ENCODE data around the gene RAB10.
"Not testable (repeated sequence)": the region's sequence is repeated elsewhere in the genome, so short reads cannot be mapped to it uniquely, and the experiment has no call there.

RAB10 gene

DNA sequence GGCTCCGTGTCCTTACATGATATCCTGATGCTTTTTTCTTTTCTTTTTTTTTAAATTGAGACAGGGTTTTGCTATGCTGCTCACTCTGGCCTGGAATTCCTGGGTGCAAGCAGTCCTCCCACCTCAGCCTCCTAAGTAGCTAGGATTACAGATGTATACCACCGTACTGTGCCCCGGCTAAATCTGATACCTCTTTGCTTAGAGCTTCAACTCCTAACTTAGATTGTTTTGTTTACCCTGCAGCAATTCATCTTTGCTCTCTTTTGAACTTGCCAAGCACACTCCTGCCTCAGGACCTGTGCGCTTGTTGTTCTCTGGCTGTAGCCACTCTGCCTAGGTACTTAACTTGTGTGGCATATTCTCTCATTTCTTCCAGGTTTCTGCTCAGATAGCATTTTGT lies 24.5 kb downstream of the RAB10 start:
- no peak for DNase-seq (ENCODE audit: low read depth)

DNA sequence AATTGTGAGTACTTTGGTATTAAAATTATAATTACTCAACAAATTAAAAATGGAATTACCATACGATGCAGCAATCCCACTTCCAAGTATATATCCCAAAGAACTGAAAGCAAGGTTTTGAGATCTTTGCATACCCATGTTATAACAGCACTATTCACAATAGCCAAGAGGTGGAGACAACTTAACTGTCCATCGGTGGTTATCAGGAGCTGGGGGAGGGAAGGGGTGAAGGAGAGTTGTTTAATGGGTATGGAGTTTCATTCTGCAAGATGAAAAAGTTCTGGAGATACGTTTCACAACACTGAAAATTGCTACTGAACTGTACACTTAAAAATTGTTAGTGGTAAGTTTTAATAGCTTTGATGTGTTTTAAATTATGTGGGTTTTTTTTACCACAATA lies 25.7 kb downstream of the RAB10 start:
- DNase-seq (ENCODE audit: low read depth): no peak

DNA sequence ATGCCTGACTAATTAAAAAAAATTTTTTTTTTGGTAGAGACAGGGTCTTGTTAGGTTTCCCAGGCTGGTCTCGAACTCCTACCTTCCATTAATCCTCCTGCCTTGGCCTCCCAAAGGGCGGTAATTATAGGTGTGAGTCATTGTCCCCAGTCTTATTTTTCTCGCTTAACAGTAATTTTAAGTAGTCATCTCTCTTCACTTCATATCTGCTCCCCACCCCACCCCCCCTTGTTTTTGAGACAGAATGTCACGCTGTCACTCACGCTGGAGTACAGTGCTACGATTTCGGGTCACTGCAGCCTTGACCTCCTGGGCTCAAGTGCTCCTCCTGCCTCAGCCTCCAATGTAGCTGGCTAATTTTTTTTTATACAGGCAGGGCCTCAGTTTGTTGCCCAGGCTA lies 27.7 kb downstream of the RAB10 start:
- no peak for DNase-seq (ENCODE audit: low read depth)

DNA sequence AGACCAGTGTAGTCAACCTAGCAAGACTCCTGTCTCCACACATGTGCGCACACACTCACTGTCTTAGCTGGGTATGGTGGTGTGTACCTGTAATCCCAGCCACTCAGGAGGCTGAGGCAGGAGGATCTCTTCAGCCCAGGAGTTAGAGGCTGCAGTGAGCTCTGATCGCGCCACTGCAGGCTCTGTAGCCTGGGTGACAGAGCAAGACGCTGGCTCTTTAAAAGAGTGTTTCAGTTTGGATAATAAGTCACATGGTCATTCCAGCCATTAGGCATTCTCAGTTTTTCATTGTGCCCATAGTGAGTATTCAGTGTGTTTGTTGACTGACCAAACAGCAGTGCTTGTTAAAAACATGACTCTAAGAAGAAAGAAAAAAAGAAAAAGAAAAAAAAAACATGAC lies 31.0 kb downstream of the RAB10 start:
- no peak for DNase-seq (ENCODE audit: low read depth)

DNA sequence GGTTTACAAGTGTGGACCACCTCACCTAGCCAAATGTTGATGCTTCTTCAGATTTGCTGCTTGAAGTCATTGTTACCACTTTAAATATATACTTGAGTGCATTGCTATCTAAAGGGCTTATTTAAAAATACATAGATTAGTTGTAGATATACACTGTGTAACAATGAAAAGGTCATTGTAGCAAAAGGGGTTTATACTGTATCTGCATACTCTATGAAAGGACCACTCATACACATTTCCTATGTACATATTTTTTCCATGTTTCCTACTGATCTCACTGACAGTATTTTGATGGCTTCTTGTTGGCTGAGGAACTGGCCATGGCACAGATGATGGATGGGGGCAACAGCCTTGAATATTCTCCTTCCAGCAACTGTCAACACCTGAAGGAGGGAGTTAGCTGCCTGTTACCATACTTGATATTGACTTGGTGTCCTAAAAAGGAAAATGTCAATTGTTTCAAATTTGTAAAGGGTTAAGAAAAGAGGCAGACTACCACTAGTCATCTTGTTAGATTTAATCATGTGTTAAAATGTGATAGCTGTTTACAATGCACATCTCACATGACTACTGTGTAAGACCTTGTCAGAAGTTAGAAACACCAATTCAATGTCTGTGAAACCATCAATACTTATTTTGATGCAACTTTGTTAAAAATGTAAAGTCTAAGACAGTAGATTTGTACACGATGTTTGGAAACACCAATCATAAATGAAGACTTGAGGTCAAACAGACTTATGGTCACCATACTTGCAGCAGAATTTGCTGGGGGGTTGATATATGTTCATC lies 33.5 kb downstream of the RAB10 start:
- no peak for DNase-seq (ENCODE audit: low read depth)

DNA sequence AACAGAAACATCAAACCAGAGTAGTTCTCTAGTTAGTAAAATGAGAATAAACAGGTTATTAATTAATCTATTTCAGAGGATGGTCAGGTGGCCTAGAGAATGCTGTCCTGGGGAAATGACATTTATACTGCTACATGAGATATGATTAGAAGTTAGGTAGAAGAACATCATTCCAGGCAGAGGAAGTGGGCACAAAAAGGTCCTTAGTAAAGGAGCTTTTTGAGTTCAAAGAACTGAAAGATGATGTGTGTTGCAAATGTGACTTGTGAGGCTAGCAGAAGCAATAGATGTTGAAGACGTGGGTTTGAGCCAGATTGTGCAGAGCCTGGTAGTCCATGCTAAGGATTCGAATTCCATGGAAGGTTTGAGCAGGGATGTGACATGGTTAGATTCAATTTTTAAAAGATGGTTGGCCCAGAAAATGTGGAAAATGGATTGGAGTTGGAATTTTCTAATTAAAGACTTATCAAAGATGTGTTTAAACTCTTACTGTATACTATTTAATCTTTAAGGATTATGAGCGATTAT lies 34.2 kb downstream of the RAB10 start:
- DNase-seq (ENCODE audit: low read depth): no peak

DNA sequence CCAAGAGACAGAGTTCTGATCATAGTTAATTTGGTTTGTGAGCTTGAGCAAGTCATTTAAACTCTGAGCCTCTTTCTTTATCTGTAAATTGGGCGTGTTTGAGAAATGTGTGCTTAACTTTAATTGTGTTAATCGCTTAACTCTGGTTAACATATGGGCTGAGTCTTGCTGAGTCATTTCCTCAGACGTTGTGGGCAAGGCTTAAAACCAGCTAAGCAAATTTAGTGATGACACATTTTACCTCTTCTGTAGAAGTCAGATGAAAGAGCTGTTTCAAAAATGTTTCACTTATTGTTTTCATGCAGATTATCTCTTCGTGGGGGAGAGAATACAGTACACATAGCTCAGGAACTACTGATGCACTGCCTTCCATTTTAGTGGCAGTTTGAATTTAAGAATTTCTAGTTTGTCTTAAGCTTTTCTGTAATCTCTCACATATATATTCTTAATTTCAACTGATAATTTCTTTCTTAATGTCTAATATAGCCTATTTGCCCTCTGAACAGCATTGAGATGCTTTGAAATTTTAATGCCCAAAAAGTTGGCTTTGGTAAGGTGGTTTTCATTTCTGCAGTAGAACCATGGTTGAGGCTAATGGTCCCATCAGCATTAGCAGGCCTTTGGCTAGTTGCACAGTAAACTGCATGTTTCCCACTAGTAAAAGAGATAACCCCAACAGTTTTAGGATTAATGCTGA lies 34.9 kb downstream of the RAB10 start:
- peak; percentile 45 for DNase-seq (ENCODE audit: low read depth)

DNA sequence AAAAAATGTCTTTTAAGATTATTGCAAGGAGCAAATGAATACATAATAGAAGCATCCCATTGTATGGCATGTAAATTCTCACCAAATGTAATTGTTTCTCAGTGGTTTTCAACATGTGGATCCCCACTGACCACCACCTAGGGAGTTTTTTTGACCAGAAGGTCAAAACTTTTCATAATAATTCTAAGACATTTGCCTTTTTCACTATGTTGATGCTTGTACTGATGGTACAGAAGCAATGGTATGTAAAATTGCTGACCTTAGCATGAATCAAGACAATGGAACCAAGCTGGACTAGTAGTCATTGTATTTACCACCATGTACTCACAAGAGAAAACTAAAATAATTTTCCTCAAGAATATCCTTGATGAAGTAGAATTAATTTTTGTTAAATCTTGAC lies 36.8 kb downstream of the RAB10 start:
- DNase-seq (ENCODE audit: low read depth): no peak

DNA sequence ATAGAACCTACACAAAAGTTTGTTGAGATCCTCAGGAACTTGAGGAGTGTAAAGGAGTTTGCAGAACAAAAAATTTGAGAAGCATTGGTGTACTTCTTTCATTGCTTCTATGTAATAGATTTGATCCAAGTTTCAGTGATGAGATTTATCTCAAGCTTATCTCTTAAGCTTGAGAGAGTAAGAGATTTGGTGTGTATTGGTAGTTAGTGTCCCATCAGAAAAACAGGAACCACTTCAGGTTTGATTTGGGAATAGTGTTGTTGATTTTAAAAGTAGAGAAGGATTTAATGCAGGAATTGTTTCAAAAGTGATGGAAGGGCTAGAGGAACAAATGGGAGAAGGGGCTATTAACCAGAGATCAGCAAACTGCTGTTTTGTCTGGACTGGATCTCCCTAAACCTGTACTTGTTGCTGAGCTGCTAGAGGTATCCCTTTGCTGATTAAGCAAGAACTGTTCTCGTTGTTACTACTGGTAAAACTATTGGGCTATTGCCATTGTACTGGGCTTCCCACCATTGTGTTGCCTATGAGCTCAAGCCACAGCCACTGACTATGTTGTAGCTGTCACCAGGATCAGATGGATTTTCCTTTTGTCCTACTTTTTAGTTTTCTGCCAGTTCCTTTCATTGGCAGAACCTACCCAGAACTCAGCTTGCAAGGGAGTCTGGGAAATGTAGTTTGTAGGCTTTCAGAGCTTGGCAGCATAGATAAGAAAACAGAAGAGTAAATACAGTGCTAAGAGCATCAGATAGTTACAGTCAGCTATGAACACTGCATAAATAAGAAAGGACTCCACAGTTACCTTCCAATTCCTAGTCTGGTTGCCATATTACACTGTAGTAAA lies 39.3 kb downstream of the RAB10 start:
- DNase-seq (ENCODE audit: low read depth): no peak

DNA sequence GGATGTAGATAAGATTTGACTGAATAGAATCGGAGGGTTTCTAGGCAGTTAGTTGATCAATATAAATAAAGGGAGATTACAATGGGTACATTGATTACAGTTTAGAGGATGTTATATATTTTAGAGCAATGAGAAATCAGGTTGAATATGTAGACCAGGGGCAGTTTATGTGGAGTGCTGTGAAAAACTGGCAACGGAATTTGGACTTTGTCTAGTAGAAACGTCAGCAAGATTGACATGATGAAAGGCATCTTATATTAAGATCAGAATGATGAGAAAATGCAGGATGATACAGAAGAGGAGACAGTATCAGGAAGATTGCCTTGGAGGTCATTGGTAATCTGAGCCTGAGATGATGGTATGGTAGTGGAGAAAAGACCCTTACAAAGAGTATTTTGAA lies 39.9 kb downstream of the RAB10 start:
- no peak for DNase-seq (ENCODE audit: low read depth)

DNA sequence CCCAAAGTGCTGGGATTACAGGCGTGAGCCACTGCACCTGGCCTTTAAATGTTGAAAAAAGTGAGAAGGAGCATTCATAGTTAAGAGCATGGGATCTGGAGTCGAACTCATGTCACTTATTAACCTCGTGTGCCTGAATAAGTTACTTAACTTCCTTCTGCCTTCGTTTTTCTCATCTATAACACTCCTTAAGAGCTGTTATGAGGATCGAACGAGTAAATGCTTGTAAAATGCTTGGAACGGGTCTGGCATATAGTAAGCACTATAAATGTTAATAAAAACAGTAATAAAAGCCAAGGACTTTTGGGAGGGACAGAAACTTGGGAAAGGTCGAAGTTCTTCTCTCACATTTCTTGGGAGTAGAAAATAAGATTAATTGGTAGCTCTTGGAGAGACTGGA lies 40.8 kb downstream of the RAB10 start:
- no peak for DNase-seq (ENCODE audit: low read depth)

DNA sequence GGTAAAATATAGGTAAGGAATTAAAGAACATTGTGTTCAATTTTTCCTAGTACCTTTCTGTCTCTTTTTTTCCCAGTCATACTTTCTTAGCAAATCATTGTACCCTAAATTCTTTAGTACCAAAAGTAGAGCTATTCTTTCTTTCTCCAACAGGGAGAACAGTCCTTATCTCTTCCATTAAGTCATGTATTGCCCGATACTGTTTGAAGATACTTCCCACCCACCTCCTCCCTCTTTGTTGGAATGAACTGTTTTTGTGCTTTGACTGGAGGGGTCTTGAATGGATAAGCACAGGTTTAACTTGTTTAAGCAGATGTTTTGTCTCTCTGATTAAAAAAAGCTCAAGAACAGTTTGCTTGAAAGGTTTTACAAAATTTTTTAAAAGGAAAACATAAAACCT lies 41.3 kb downstream of the RAB10 start:
- no peak for DNase-seq (ENCODE audit: low read depth)

DNA sequence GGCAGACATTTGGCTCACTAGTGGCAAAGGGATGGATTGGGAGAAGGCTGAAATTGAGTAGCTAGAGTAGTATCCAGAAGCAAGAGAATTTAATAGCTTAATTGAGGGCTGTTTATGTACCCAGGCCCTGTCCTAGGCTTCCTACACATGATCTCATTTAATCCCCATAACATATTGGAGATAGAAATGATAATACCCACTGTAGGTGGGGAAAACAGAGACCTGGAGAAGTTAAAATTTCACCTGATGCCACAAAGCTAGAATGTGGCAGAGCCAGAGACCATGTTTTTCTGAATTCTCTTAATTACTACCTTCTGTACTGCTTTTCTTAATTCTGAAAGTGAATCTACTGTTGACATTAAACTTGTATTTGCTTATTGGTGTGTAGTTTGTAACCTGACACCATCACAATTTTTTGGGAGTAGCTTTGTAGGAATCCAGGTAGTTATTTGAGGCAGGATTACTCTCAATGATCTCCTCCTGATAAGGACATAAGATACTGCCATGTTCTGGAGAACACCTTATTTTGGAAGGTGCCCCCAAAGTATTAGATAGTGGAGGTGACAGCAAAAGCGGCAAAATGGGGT lies 42.2 kb downstream of the RAB10 start:
- DNase-seq (ENCODE audit: low read depth): no peak

DNA sequence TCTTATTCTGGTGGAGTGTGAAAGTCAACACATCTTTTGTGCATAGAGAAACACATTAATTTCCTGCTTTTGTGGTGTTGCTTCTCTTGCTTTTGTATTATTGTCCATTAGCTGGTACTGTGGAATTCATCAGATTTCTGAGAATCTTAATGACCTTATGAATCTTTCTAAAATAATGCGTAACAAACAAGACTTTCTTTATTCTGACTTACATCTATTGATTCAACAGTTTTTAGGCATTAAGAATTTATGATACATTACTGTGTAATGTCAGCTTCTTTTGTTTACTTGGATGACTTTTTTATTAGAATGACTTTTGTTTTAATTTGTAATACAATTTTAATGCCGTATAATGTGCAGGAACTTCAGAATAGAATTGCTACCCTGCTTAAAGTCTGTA lies 43.4 kb downstream of the RAB10 start:
- no peak for DNase-seq (ENCODE audit: low read depth)

DNA sequence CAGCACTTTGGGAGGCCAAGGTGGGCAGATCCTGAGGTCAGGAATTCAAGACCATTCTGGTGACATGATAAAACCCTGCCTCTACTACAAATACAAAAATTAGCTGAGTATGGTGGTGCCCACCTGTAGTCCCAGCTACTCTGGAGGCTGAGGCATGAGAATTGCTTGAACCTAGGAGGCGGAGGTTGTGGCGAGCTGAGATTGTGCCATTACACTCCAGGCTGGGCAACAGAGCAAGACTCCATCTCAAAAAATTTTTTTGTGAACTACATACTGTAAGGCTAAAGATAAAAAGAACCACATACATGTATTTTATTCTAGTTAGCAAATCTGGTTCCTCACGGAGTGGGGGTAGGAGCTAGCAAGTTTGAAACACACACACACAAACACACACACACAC lies 45.1 kb downstream of the RAB10 start:
- no peak for DNase-seq (ENCODE audit: low read depth)

DNA sequence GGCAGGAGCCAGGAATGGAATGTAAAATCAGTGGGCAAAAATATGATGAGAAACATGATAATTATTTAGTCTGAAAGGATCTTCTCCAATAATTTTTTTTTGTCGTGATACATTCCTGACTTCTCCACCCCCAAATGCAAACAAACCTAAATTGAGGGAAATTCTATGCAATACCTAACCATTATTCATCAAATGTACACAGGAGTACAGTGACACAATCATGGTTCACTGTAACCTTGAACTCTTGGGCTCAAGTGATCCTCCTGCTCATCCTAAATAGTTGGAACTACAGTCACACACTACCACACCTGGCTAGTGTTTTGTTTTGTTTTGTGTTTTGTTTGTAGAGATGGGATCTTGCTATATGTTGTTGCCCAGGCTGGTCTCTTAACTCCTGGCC lies 46.5 kb downstream of the RAB10 start:
- no peak for DNase-seq (ENCODE audit: low read depth)

DNA sequence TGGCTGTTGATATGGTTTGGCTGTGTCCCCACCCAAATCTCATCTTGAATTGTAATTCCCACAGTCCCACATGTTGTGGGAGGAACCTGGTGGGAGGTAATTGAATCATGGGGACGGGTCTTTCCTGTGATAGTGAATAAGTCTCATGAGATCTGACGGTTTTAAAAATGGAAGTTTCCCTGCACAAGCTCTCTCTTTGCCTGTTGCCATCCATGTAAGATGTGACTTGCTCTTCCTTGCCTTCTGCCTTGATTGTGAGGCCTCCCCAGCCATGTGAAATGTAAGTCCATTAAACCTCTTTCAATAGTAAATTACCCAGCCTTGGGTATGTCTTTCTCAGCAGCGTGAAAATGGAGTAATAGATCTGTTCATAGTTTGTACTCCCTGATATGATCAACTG lies 47.0 kb downstream of the RAB10 start:
- DNase-seq (ENCODE audit: low read depth): not testable (repeated sequence)

DNA sequence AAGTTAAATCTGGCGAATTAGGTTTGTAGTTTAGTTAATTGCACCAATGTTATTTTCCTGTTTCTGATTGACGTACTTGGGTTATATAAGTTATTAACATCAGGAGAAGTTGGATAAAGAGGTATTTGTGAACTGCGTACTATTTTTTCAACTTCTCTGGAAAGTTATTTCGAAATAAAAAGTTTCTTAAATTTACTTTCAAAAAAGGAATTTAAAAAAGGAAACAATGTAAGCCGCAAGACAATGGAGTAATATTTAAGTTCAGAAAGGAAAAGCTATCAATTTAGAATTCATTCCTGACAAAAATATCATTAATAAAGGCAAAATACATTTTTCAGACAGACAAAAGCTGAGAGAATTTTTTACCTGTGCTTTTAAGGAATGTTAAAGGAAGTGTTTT lies 47.7 kb downstream of the RAB10 start:
- DNase-seq (ENCODE audit: low read depth): no peak

DNA sequence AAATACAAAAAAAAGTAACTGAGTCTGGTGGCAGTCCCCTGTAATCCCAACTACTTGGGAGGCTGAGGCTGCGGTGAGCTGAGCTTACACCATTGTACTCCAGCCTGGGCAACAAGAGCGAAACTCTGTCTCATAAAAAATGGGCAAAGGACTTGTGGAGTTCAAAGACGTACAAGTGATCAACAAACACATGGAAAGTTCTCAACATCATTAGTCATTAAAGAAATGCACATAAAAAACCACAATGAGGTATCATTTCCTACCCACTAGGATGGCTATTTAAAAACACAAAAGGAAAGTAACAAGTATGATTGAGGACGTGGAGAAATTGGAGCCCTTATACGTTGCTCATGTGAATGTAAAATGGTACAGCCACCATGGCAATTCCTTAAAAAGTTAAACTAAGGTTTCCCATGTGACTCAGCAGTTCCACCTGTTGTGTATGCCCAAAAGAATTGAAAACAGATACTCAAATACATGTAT lies 52.3 kb downstream of the RAB10 start:
- DNase-seq (ENCODE audit: low read depth): no peak

DNA sequence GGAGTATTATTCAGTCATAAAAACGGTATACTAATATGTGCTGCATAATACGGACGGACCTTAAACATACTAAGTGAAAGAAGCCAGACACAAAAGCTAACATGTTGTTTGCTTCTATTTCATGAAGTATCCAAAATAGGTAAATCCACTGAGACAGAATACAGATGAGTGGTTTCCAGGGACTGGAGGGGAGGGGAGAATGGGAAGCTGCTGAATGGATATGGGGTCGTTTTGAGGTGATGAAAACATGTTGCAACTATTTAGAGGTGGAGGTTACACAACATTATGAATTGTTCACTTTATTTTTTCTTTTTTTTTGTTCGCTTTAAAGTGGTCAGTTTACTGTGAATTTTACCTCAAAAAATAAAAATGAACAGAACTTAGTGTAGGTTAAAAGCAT lies 52.9 kb downstream of the RAB10 start:
- no peak for DNase-seq (ENCODE audit: low read depth)

DNA sequence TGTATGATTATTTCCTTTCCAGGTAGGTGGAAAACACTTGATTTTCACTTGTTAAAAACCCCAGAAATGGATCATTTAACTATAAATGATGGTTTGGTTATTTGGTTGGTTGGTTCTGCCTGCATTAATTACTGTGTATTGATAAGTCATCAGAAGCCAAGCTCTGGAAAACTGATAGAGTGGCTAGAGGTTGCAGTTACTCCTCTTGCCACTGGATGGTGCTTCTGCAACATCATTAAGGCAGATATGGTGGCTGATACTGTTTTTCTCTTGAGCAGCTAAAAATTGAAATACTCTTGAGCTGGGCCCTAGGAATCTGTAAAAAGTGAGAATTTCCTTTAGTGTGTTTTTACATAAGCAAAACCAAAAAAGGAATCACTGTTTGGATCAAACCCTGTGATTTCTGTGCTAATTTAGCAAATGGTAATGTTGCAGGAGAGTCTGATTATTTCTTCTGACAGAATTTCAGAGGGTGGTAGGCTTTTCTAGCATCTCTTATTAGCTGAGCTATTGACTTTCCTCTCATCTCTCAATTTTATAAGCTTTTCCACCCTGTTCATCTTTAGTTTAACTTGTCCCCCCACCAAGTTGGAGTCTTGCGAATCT lies 54.3 kb downstream of the RAB10 start:
- peak; percentile 8 for DNase-seq (ENCODE audit: low read depth)

DNA sequence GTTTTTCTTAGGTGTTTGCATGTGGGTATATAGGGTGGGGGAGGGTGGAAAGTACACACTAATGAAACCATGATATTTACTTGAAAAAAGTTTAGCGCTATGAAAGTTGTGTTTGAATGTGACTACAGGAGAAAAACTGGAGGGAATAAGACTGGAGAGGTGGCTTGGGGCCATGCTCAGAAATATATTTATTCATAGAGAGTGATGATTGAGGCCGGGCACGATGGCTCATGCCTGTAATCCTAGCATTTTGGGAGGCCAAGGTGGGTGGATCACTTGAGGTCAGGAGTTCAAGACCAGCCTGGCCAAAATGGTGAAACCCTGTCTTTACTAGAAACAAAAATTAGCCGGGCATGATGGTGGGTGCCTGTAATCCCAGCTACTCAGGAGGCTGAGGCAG lies 55.0 kb downstream of the RAB10 start:
- not testable (repeated sequence) for DNase-seq (ENCODE audit: low read depth)
